H1 (cell line): ENCODE measurements around the gene FCHSD1. TPM values are rescaled to one million over a fixed set of nuclear protein-coding genes. Genes with fewer than 3 reads are reported as not detected.

Source experiments
- CTCF ChIA-PET: fragments of 300-600 bp; sonication (Branson Sonifier 250); formaldehyde crosslinking; loops from one replicate; lab custom pipeline; 2021; ENCODE audit not compliant: partially characterized antibody; lab: Charles Lee
- POLR2A ChIA-PET: fragments of 300-600 bp; sonication (Branson Sonifier 250); formaldehyde crosslinking; loops from one replicate; lab custom pipeline; 2021; ENCODE audit warnings: inconsistent platforms; ENCODE audit not compliant: partially characterized antibody; lab: Charles Lee
- DNase-seq, 2 experiments: peaks; one replicate each; pipeline versions ENCODE4 v3.0.0 to v3.0.0-alpha.2; 2010 to 2022; ENCODE audit warnings: low spot score in 2 of 2, low read depth in 1 of 2, mixed read lengths in 1 of 2
- FAIRE-seq: peaks from 2 replicates; lab custom pipeline; 2011; peaks lifted over from hg19 to GRCh38; lab: Jason Lieb, UNC
- H2AFZ ChIP-seq: 2 replicates; pipeline ENCODE4 v1.8.1; 2012; ENCODE audit warnings: low read length, inconsistent platforms
- H2AK5ac ChIP-seq: 2 replicates; pipeline ENCODE4 v1.6.1; 2013; ENCODE audit warnings: low read depth, low read length
- H2BK120ac ChIP-seq: replicated peaks from 2 replicates; pipeline ENCODE3; 2013; ENCODE audit warnings: low read depth, low read length, inconsistent platforms
- H2BK12ac ChIP-seq: 2 replicates; pipeline ENCODE4 v1.6.1; 2013; ENCODE audit warnings: low read depth, low read length
- H2BK15ac ChIP-seq: 2 replicates; pipeline ENCODE4 v1.6.1; 2013; ENCODE audit warnings: low read length
- H2BK20ac ChIP-seq: 2 replicates; pipeline ENCODE4 v1.6.1; 2013; ENCODE audit warnings: low read length
- H2BK5ac ChIP-seq: 2 replicates; pipeline ENCODE4 v1.6.1; 2013; ENCODE audit warnings: low read depth, low read length
- H3K14ac ChIP-seq: 2 replicates; pipeline ENCODE4 v1.6.1; 2013; ENCODE audit warnings: inconsistent platforms; ENCODE audit not compliant: insufficient read length
- H3K18ac ChIP-seq: 2 replicates; pipeline ENCODE4 v1.6.1; 2013; ENCODE audit warnings: low read length; ENCODE audit errors: extremely low read depth
- H3K23ac ChIP-seq: 2 replicates; pipeline ENCODE4 v1.6.1; 2013; ENCODE audit warnings: inconsistent platforms; ENCODE audit not compliant: insufficient read length
- H3K23me2 ChIP-seq: 2 replicates; pipeline ENCODE4 v1.6.1; 2013; ENCODE audit warnings: low read depth, low read length
- H3K27ac ChIP-seq: 2 replicates; pipeline ENCODE4 v1.6.1; 2011; ENCODE audit warnings: low read depth, low read length, inconsistent platforms
- H3K27me3 ChIP-seq, 4 experiments: replicated peaks in 1 of 4; 1 replicate in 1 of 4; 2 replicates in 3 of 4; pipeline versions ENCODE4 v1.6.1 to v1.8.1; 2011 to 2013; ENCODE audit warnings: low read length in 3 of 4, mild to moderate bottlenecking in 3 of 4, inconsistent platforms in 2 of 4, mixed read lengths in 2 of 4, moderate library complexity in 1 of 4; ENCODE audit not compliant: control insufficient read depth in 3 of 4, insufficient read depth in 3 of 4; ENCODE audit errors: extremely low read depth in 1 of 4
- H3K36me3 ChIP-seq, 4 experiments: 2 replicates each; pipeline versions ENCODE4 v1.6.1 to v1.8.1; 2011 to 2013; ENCODE audit warnings: mild to moderate bottlenecking in 4 of 4, low read length in 3 of 4, moderate library complexity in 2 of 4, control low read depth in 1 of 4, inconsistent platforms in 1 of 4; ENCODE audit not compliant: insufficient read depth in 4 of 4, control insufficient read depth in 2 of 4
- H3K4ac ChIP-seq: replicated peaks from 2 replicates; pipeline ENCODE3; 2013; ENCODE audit warnings: low read length, low read depth, mixed read lengths, inconsistent platforms; ENCODE audit not compliant: insufficient read length
- H3K4me1 ChIP-seq, 4 experiments: replicated peaks in 1 of 4; 1 replicate in 1 of 4; 2 replicates in 3 of 4; pipeline versions ENCODE4 v1.6.1 to v1.8.1; 2011 to 2013; ENCODE audit warnings: low read length in 3 of 4, inconsistent platforms in 2 of 4, mixed read lengths in 1 of 4; ENCODE audit not compliant: insufficient read depth in 4 of 4, control insufficient read depth in 3 of 4
- H3K4me2 ChIP-seq, 2 experiments: 2 replicates each; pipeline versions ENCODE4 v1.6.1 to v1.8.1; 2011 to 2013; ENCODE audit warnings: low read depth in 2 of 2, low read length in 2 of 2, control low read depth in 1 of 2, inconsistent platforms in 1 of 2, mild to moderate bottlenecking in 1 of 2; ENCODE audit not compliant: insufficient read depth in 1 of 2
- H3K4me3 ChIP-seq, 4 experiments: fragments of 200-600, 300-600 bp in 1 of 4; sonication (generic), shearing (Covaris generic), sonication (Bioruptor Twin) in 1 of 4; 2 replicates each; pipeline versions ENCODE4 v1.5.1 to v1.8.1; 2011 to 2016; ENCODE audit warnings: low read length in 4 of 4, low read depth in 3 of 4, control low read depth in 2 of 4, inconsistent platforms in 2 of 4, mild to moderate bottlenecking in 2 of 4, mixed read lengths in 1 of 4, moderate library complexity in 1 of 4; ENCODE audit not compliant: insufficient read depth in 2 of 4; ENCODE audit errors: extremely low read depth in 1 of 4
- H3K56ac ChIP-seq: replicated peaks from 2 replicates; pipeline ENCODE3; 2013; ENCODE audit warnings: low read depth, mild to moderate bottlenecking, mixed read lengths, low read length, inconsistent platforms; ENCODE audit not compliant: insufficient read length
- H3K79me1 ChIP-seq: 2 replicates; pipeline ENCODE4 v1.6.1; 2013; ENCODE audit warnings: low read depth, low read length, control low read depth
- H3K79me2 ChIP-seq, 2 experiments: 2 replicates each; pipeline versions ENCODE4 v1.6.1 to v1.8.1; 2012 to 2013; ENCODE audit warnings: low read length in 2 of 2, mild to moderate bottlenecking in 2 of 2, inconsistent platforms in 1 of 2; ENCODE audit not compliant: insufficient read depth in 2 of 2, control insufficient read depth in 1 of 2
- H3K9ac ChIP-seq, 4 experiments: replicated peaks in 1 of 4; 1 replicate in 1 of 4; 2 replicates in 3 of 4; pipeline versions ENCODE4 v1.6.1 to v1.8.1; 2011 to 2013; ENCODE audit warnings: low read depth in 3 of 4, low read length in 3 of 4, control low read depth in 2 of 4, mild to moderate bottlenecking in 2 of 4, moderate library complexity in 2 of 4, inconsistent platforms in 1 of 4; ENCODE audit errors: extremely low read depth in 1 of 4
- H3K9me3 ChIP-seq, 2 experiments: 2 replicates each; pipeline versions ENCODE4 v1.6.1 to v1.8.1; 2012 to 2013; ENCODE audit warnings: mild to moderate bottlenecking in 2 of 2, moderate library complexity in 2 of 2, control low read depth in 1 of 2, inconsistent platforms in 1 of 2, low read depth in 1 of 2, low read length in 1 of 2, mixed read lengths in 1 of 2; ENCODE audit not compliant: insufficient read depth in 2 of 2
- H4K20me1 ChIP-seq, 2 experiments: replicated peaks in 1 of 2; 2 replicates each; pipeline versions ENCODE3 to v1.8.1; 2011 to 2013; ENCODE audit warnings: inconsistent platforms in 2 of 2, low read length in 2 of 2, mild to moderate bottlenecking in 1 of 2; ENCODE audit not compliant: insufficient read depth in 2 of 2, control insufficient read depth in 1 of 2
- H4K5ac ChIP-seq: 2 replicates; pipeline ENCODE4 v1.6.1; 2013; ENCODE audit warnings: low read length, low read depth, mixed read lengths, inconsistent platforms; ENCODE audit not compliant: insufficient read length
- H4K8ac ChIP-seq: 2 replicates; pipeline ENCODE4 v1.8.0; 2013; ENCODE audit warnings: mild to moderate bottlenecking, moderate library complexity, low read length, inconsistent platforms; ENCODE audit not compliant: insufficient read depth; ENCODE audit errors: extremely low read depth
- H4K91ac ChIP-seq: replicated peaks from 2 replicates; pipeline ENCODE3; 2013; ENCODE audit warnings: low read length, mixed read lengths, inconsistent platforms; ENCODE audit not compliant: insufficient read length
- BACH1 ChIP-seq: IDR thresholded peaks from 2 replicates; pipeline ENCODE4 v1.6.1; 2012; ENCODE audit warnings: low read length, improper control_type of control experiment
- BRCA1 ChIP-seq: IDR thresholded peaks from 2 replicates; pipeline ENCODE4 v1.6.1; 2012; ENCODE audit warnings: low read depth, low read length, improper control_type of control experiment
- CHD2 ChIP-seq: IDR thresholded peaks from 2 replicates; pipeline ENCODE4 v1.6.1; 2012; ENCODE audit warnings: low read length, improper control_type of control experiment
- EZH2 ChIP-seq: fragments of 200-600 bp; sonication (generic); IDR thresholded peaks from 2 replicates; pipeline ENCODE4 v1.7.1; 2012; ENCODE audit warnings: low read depth, mild to moderate bottlenecking, moderate library complexity, low read length, inconsistent platforms; ENCODE audit not compliant: severe bottlenecking
- FOSL1 ChIP-seq: IDR thresholded peaks from 2 replicates; pipeline ENCODE4 v1.6.1; 2011; ENCODE audit warnings: mild to moderate bottlenecking, low read depth, low read length, moderate library complexity; ENCODE audit not compliant: insufficient read depth
- GABPA ChIP-seq: IDR thresholded peaks from 2 replicates; pipeline ENCODE4 v1.6.1; 2011; ENCODE audit warnings: mild to moderate bottlenecking, low read length, moderate library complexity, borderline replicate concordance; ENCODE audit not compliant: insufficient read depth
- NRF1 ChIP-seq: IDR thresholded peaks from 2 replicates; pipeline ENCODE4 v1.6.1; 2011; ENCODE audit warnings: mild to moderate bottlenecking, low read depth, low read length, improper control_type of control experiment
- RAD21 ChIP-seq, 2 experiments: IDR thresholded peaks in 1 of 2; conservative IDR thresholded peaks in 1 of 2; 2 replicates each; pipeline ENCODE4 v1.6.1; 2011; ENCODE audit warnings: low read depth in 2 of 2, low read length in 2 of 2, improper control_type of control experiment in 1 of 2, inconsistent platforms in 1 of 2, mild to moderate bottlenecking in 1 of 2, moderate library complexity in 1 of 2
- SP2 ChIP-seq: IDR thresholded peaks from 2 replicates; pipeline ENCODE4 v1.6.1; 2012; ENCODE audit warnings: mild to moderate bottlenecking, low read length, inconsistent platforms
- SP4 ChIP-seq: IDR thresholded peaks from 2 replicates; pipeline ENCODE4 v1.6.1; 2012; ENCODE audit warnings: low read length, inconsistent platforms
- SUZ12 ChIP-seq: fragments of 200-600 bp; sonication (generic); IDR thresholded peaks from 2 replicates; pipeline ENCODE4 v1.6.1; 2012; ENCODE audit warnings: mild to moderate bottlenecking, inconsistent platforms, low read length, moderate library complexity, mixed read lengths
- TAF1 ChIP-seq: IDR thresholded peaks from 2 replicates; pipeline ENCODE4 v1.6.1; 2011; ENCODE audit warnings: mild to moderate bottlenecking, low read depth, low read length
- TEAD4 ChIP-seq: IDR thresholded peaks from 2 replicates; pipeline ENCODE4 v1.6.1; 2012; ENCODE audit warnings: low read depth, low read length, inconsistent platforms, mixed read lengths
- WGBS, 2 experiments: shearing (Covaris generic) in 1 of 2; methylation state at CpG; one replicate each; pipeline versions ENCODE4 v1.1.6 to v1.1.7; 2013 to 2015; ENCODE audit warnings: low lambda C conversion rate in 2 of 2, mixed read lengths in 2 of 2, inconsistent platforms in 1 of 2, low coverage in 1 of 2, missing lambda C conversion rate in 1 of 2; ENCODE audit not compliant: insufficient replicate concordance in 2 of 2, insufficient coverage in 1 of 2, insufficient read length in 1 of 2; ENCODE audit errors: extremely low coverage in 1 of 2, missing lambda C conversion rate in 1 of 2; 5-methylcytosine and 5-hydroxymethylcytosine counted together
- polyA plus RNA-seq, 7 experiments: library from polyadenylated mRNA; depleted of rRNA in 3 of 7; stranded (reverse) in 5 of 7; unstranded in 2 of 7; fragments of >200 nt in 5 of 7; fragments of 200-250 nt in 2 of 7; gene quantifications; 1 replicate in 5 of 7; 2 replicates in 1 of 7; 4 replicates in 1 of 7; pipeline versions ENCODE4 v1.2.1 to v1.2.3, GENCODE V29; 2011 to 2013; ENCODE audit warnings: missing spikeins in 2 of 7, mixed read lengths in 2 of 7
- total RNA-seq: library from RNA; stranded (reverse); fragmentation: NEBNext Ultra II Directional; extraction: Animal tissue kit (Norgen Biotek cat#: 25700); gene quantifications from 2 replicates; pipeline ENCODE4 v1.2.1, GENCODE V29; 2021

Gene FCHSD1
- total and polyA plus RNA-seq, 2 of the 8 experiments (the other 6 are each of a cell fraction or from before 2014, with no cell fraction given): 22.0 to 30.1 TPM

DNA sequence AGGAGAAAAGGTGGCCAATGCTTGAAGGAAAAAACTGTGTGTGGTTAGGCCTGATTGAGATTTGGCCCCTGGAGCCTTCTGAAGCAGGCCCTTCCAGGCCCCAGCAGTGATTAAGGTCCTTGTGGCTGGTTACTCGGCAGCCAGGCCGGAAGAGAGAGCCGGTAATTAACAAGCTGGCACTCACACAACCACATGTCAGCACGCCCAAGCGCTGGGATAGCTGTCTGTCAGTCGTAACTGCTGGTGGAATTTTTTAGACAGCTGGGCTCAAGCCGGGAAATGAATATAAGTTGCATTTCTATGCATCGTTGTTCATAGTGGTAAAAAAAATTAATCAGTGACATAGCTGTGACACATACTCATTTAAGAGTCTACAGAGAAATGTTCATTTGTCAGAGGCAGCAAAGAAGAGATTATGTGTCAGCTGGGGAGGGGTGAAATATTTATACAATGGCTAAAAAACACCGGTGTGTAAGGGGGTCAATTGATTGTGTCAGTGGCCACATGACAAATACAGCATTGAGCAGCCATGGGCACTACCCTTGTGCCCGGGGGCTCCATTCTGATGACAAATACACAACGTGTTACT, 44.5 kb upstream of the FCHSD1 start:
- peaks cover 0 to 6% (median 3%) of the 10 kb centered on the region in 4 experiments; a peak in 1 of 7 replicates for H3K27me3 ChIP-seq
- WGBS, 2 experiments: 80% methylated on average over 11 of the region's 11 CpGs; no CpG with 5 or more reads in 1 of the 2 experiments
- no peak overlapping the region for H3K4ac ChIP-seq
- no peaks in the 10 kb centered on the region for H3K23me2 ChIP-seq
- H3K56ac ChIP-seq: no peak overlapping the region
- H2BK12ac ChIP-seq: no peak overlapping the region; the same call in 1 of the 2 replicates
- H3K9ac ChIP-seq: no peak overlapping the region
- peaks cover 4 to 13% (median 9%) of the 10 kb centered on the region in 4 experiments for H3K4me1 ChIP-seq
- H3K36me3 ChIP-seq: no peaks in the 10 kb centered on the region
- no peak overlapping the region for H2BK20ac ChIP-seq
- no peak overlapping the region for H2AK5ac ChIP-seq
- CTCF ChIA-PET: interaction anchor here (0.8 to 15.1 kb wide), 16 partner anchors 8 to 263 kb away, joined by 3 to 345 read pairs (median 6); partner anchors contain the start of genes PCDH1 and PCDH12
- no peak overlapping the region for H3K14ac ChIP-seq
- no peaks in the 10 kb centered on the region for H3K79me2 ChIP-seq
- H3K79me1 ChIP-seq: no peaks in the 10 kb centered on the region
- H3K4me3 ChIP-seq: no peak overlapping the region
- no peaks in the 10 kb centered on the region for H4K20me1 ChIP-seq
- H2BK15ac ChIP-seq: no peak overlapping the region
- H3K18ac ChIP-seq: no peak overlapping the region
- no peak overlapping the region for H2BK5ac ChIP-seq
- no peak overlapping the region for H4K5ac ChIP-seq
- H3K4me2 ChIP-seq: no peak overlapping the region
- DNase-seq (no peak), FAIRE-seq (no peak)
- H4K8ac ChIP-seq: no peak overlapping the region
- H2AFZ ChIP-seq: no peak overlapping the region
- H3K9me3 ChIP-seq: no peaks in the 10 kb centered on the region
- H4K91ac ChIP-seq: no peak overlapping the region
- H2BK120ac ChIP-seq: no peak overlapping the region
- no peak overlapping the region for H3K27ac ChIP-seq
- H3K23ac ChIP-seq: no peak overlapping the region
- POLR2A ChIA-PET: interaction anchor here (1.5 kb wide), 1 partner anchor 13 kb away, joined by 4 read pairs; no protein-coding TSS in a partner anchor
- TF ChIP-seq TAF1 (no peak), BRCA1 (no peak), GABPA (no peak), SP2 (no peak), SUZ12 (no peak), EZH2 (no peak), BACH1 (no peak), TEAD4 (no peak), NRF1 (no peak), CHD2 (no peak), RAD21 (IDR thresholded peaks at IDR 0.05 in 1 of 2, conservative IDR thresholded peaks at IDR 0.05 in 1 of 2; ENCODE audit: low read depth in 2 of 2, low read length in 2 of 2) (no peak), FOSL1 (no peak), SP4 (no peak)
